Epithelial cell of proximal tubule (primary cell): Measurements from ENCODE around the gene RAD51B. TPM values are rescaled to one million over a fixed set of nuclear protein-coding genes. Genes with fewer than 3 reads are reported as not detected.

Experiments
- DNase-seq: peaks from one replicate; pipeline ENCODE4 v3.0.0-alpha.2; 2011; ENCODE audit warnings: low read depth
- H3K4me3 ChIP-seq: 2 replicates; pipeline ENCODE4 v1.5.1; 2011; ENCODE audit warnings: low read depth, mild to moderate bottlenecking, low read length
- CTCF ChIP-seq: conservative IDR thresholded peaks from 2 replicates; pipeline ENCODE4 v1.5.1; 2012; ENCODE audit warnings: low read depth, mild to moderate bottlenecking, low read length
- total RNA-seq: library from RNA; depleted of rRNA; stranded (reverse); fragments of >200 nt; gene quantifications from 2 replicates; pipeline ENCODE4 v1.2.3, GENCODE V29; 2015

RAD51B gene
- total RNA-seq, 1 donor from 2014 or later, result 6.3 TPM

- H3K4me3 ChIP-seq, result no peak overlapping the region
- TF ChIP-seq CTCF, result no peak
These were observed 33.5 kb downstream of the RAD51B start for GRCh38 chr14:67852926-67853604.

GRCh38 chr14:67853715-67854114 is 34.1 kb downstream of the RAD51B start:
- no peak for DNase-seq
- no peak for TF ChIP-seq CTCF
- no peak overlapping the region for H3K4me3 ChIP-seq

More at GRCh38 chr14:67852926-67853604, 33.5 kb downstream of the RAD51B start:
- no peak for DNase-seq

GRCh38 chr14:67856827-67857226 is 37.2 kb downstream of the RAD51B start:
- DNase-seq, result no peak
- H3K4me3 ChIP-seq, result no peak overlapping the region
- no peak for TF ChIP-seq CTCF

GRCh38 chr14:67857778-67858350 is 38.3 kb downstream of the RAD51B start:
- no peak for TF ChIP-seq CTCF
- no peak overlapping the region for H3K4me3 ChIP-seq
- DNase-seq, result no peak

GRCh38 chr14:67859169-67859749 is 39.7 kb downstream of the RAD51B start:
- no peak for DNase-seq
- TF ChIP-seq CTCF, result no peak
- H3K4me3 ChIP-seq, result no peak overlapping the region

- DNase-seq, result no peak
- no peak overlapping the region for H3K4me3 ChIP-seq
- TF ChIP-seq CTCF, result no peak
These were observed 43.6 kb downstream of the RAD51B start for GRCh38 chr14:67863223-67863622.
